SU-DHL-6 (cell line): ENCODE data around the gene CACNA2D4.

Source experiments
- H2AFZ ChIP-seq: fragments of 200-600 bp; sonication (generic); 2 replicates; pipeline ENCODE4 v1.6.1; 2014; ENCODE audit warnings: low read depth, mild to moderate bottlenecking, moderate library complexity, mixed read lengths, antibody characterized with exemption, low read length; ENCODE audit not compliant: severe bottlenecking
- H3F3A ChIP-seq: fragments of 200-600 bp; shearing (Covaris generic); 2 replicates; pipeline ENCODE4 v1.6.0; 2016; ENCODE audit warnings: antibody characterized with exemption, mild to moderate bottlenecking; ENCODE audit not compliant: insufficient read depth
- H3K27ac ChIP-seq: fragments of 200-600 bp; sonication (generic); 2 replicates; pipeline ENCODE4 v1.5.1; 2016; ENCODE audit warnings: low read depth, mild to moderate bottlenecking, low read length, moderate library complexity, mixed read lengths
- H3K27me3 ChIP-seq: fragments of 200-600 bp; sonication (generic), shearing (Covaris generic); 2 replicates; pipeline ENCODE4 v1.6.0; 2014; ENCODE audit warnings: mild to moderate bottlenecking, low read length
- H3K36me3 ChIP-seq: fragments of 200-600 bp; sonication (generic); 2 replicates; pipeline ENCODE4 v1.6.1; 2014; ENCODE audit warnings: mild to moderate bottlenecking, low read length, mixed read lengths
- H3K4me2 ChIP-seq: fragments of 300-600, 200-600 bp; shearing (Covaris generic), sonication (generic); 2 replicates; pipeline ENCODE4 v1.6.0; 2014; ENCODE audit warnings: low read length, low read depth, mild to moderate bottlenecking; ENCODE audit not compliant: poor library complexity, severe bottlenecking
- H3K4me3 ChIP-seq: fragments of 200-600 bp; sonication (generic); 2 replicates; pipeline ENCODE4 v1.5.1; 2014; ENCODE audit warnings: antibody characterized with exemption, low read length, mild to moderate bottlenecking, mixed read lengths; ENCODE audit not compliant: insufficient read depth, poor library complexity, severe bottlenecking
- H3K79me2 ChIP-seq: fragments of 200-600 bp; sonication (generic); 2 replicates; pipeline ENCODE4 v1.6.1; 2014; ENCODE audit warnings: mild to moderate bottlenecking, low read length, moderate library complexity; ENCODE audit not compliant: insufficient read depth
- H3K9ac ChIP-seq: fragments of 200-600 bp; sonication (generic); 2 replicates; pipeline ENCODE4 v1.7.0; 2014; ENCODE audit warnings: mild to moderate bottlenecking, low read length
- H3K9me2 ChIP-seq: fragments of 200-600 bp; sonication (generic); replicated peaks from 2 replicates; pipeline ENCODE4 v1.6.1; 2014; ENCODE audit warnings: low read length; ENCODE audit not compliant: insufficient read depth
- H3K9me3 ChIP-seq: fragments of 200-600 bp; sonication (generic); 2 replicates; pipeline ENCODE4 v1.6.1; 2014; ENCODE audit warnings: low read length, mixed read lengths; ENCODE audit not compliant: insufficient read depth
- H4K20me1 ChIP-seq: fragments of 200-600 bp; sonication (generic); 2 replicates; pipeline ENCODE4 v1.6.1; 2014; ENCODE audit warnings: low read depth, mild to moderate bottlenecking, antibody characterized with exemption, low read length, moderate library complexity, mixed read lengths
- CTCF ChIP-seq: fragments of 200-600 bp; sonication (generic); IDR thresholded peaks from one replicate; pipeline ENCODE4 v1.5.1; 2017; ENCODE audit warnings: antibody characterized with exemption, mild to moderate bottlenecking, low read length, moderate library complexity; ENCODE audit not compliant: insufficient read depth, poor library complexity, severe bottlenecking
- EZH2phosphoT487 ChIP-seq: fragments of 200-600 bp; sonication (generic), shearing (Covaris generic); conservative IDR thresholded peaks from 2 replicates; pipeline ENCODE4 v1.6.1; 2018; ENCODE audit warnings: mild to moderate bottlenecking, antibody characterized with exemption, low read length, moderate library complexity, mixed read lengths

The CACNA2D4 gene

GRCh38 chr12:1844661-1845409, 73.6 kb downstream of the CACNA2D4 start:
- no peaks in the 10 kb centered on the region for H3K9me2 ChIP-seq
- no peaks in the 10 kb centered on the region for H3K36me3 ChIP-seq

GRCh38 chr12:1844223-1844622, 74.2 kb downstream of the CACNA2D4 start:
- H3K4me2 ChIP-seq = no peak overlapping the region
- no peaks in the 10 kb centered on the region for H3K27me3 ChIP-seq
- no peak overlapping the region for H3K27ac ChIP-seq
- no peak overlapping the region for H3K9ac ChIP-seq
- no peaks in the 10 kb centered on the region for H3K9me2 ChIP-seq
- H2AFZ ChIP-seq = no peak overlapping the region
- H4K20me1 ChIP-seq = no peaks in the 10 kb centered on the region
- H3F3A ChIP-seq = no peaks in the 10 kb centered on the region
- no peaks in the 10 kb centered on the region for H3K36me3 ChIP-seq
- H3K9me3 ChIP-seq = no peaks in the 10 kb centered on the region
- H3K79me2 ChIP-seq = no peaks in the 10 kb centered on the region
- TF ChIP-seq CTCF = no peak
- no peak for TF ChIP-seq EZH2phosphoT487
- H3K4me3 ChIP-seq = no peak overlapping the region

More at GRCh38 chr12:1844661-1845409, 73.6 kb downstream of the CACNA2D4 start:
- Histone ChIP-seq H4K20me1 (no peaks in the 10 kb centered on the region), H3K9ac (no peak overlapping the region), H3F3A (no peaks in the 10 kb centered on the region), H2AFZ (no peak overlapping the region), H3K27ac (no peak overlapping the region), H3K27me3 (no peaks in the 10 kb centered on the region), H3K4me2 (no peak overlapping the region), H3K79me2 (no peaks in the 10 kb centered on the region), H3K9me3 (no peaks in the 10 kb centered on the region), H3K4me3 (no peak overlapping the region)
- TF ChIP-seq CTCF (no peak), EZH2phosphoT487 (no peak)

- Histone ChIP-seq H3K79me2 (no peaks in the 10 kb centered on the region), H3K9ac (no peak overlapping the region), H3K4me3 (no peak overlapping the region), H3K27me3 (no peaks in the 10 kb centered on the region), H4K20me1 (no peaks in the 10 kb centered on the region), H3K36me3 (no peaks in the 10 kb centered on the region), H3K9me3 (no peaks in the 10 kb centered on the region), H3K27ac (no peak overlapping the region), H3F3A (no peaks in the 10 kb centered on the region), H2AFZ (no peak overlapping the region), H3K9me2 (no peaks in the 10 kb centered on the region), H3K4me2 (no peak overlapping the region)
- TF ChIP-seq CTCF = no peak
These were observed 74.8 kb downstream of the CACNA2D4 start for GRCh38 chr12:1843641-1844005.
